SK-N-MC (cell line): ENCODE results near the gene SUSD4.

Source experiments
- DNase-seq: peaks from one replicate; pipeline ENCODE4 v3.0.0-alpha.2; 2011; ENCODE audit warnings: low read depth, low spot score
- H3K27ac ChIP-seq: fragments of 200-600 bp; sonication (generic); 2 replicates; pipeline ENCODE4 v1.5.1; 2016; ENCODE audit warnings: mixed run types
- H3K36me3 ChIP-seq: fragments of 200-600 bp; sonication (generic); 2 replicates; pipeline ENCODE4 v1.6.1; 2017; ENCODE audit warnings: antibody characterized with exemption, low read length, mixed read lengths; ENCODE audit not compliant: insufficient read depth
- H3K4me3 ChIP-seq: fragments of 200-600 bp; sonication (generic); 2 replicates; pipeline ENCODE4 v1.5.1; 2016
- H3K9ac ChIP-seq: fragments of 200-600 bp; sonication (generic); 2 replicates; pipeline ENCODE4 v1.8.0; 2017; ENCODE audit warnings: mixed run types, mixed read lengths; ENCODE audit not compliant: insufficient read length
- H3K9me3 ChIP-seq: fragments of 200-600 bp; sonication (generic); 2 replicates; pipeline ENCODE4 v1.6.1; 2017; ENCODE audit warnings: low read depth, mild to moderate bottlenecking, antibody characterized with exemption, low read length, moderate library complexity, mixed read lengths
- EZH2 ChIP-seq: fragments of 200-600 bp; sonication (generic); IDR thresholded peaks from one replicate; pipeline ENCODE4 v1.6.1; 2017; ENCODE audit warnings: antibody characterized with exemption
- FOXP2 ChIP-seq: optimal IDR thresholded peaks from 2 replicates; pipeline ENCODE3; 2011; ENCODE audit warnings: mild to moderate bottlenecking, moderate library complexity; ENCODE audit not compliant: insufficient read depth; ENCODE audit errors: extremely low read length, control extremely low read depth
- POLR2AphosphoS5 ChIP-seq: IDR thresholded peaks from 2 replicates; pipeline ENCODE4 v1.6.1; 2012; ENCODE audit warnings: mild to moderate bottlenecking, low read depth, low read length, borderline replicate concordance

The SUSD4 gene

GRCh38 chr1:223329664-223330415, 34.1 kb downstream of the SUSD4 start:
- H3K9ac ChIP-seq = no peak overlapping the region
- H3K9me3 ChIP-seq = no peaks in the 10 kb centered on the region
- no peak overlapping the region for H3K27ac ChIP-seq
- H3K36me3 ChIP-seq = no peaks in the 10 kb centered on the region
- H3K4me3 ChIP-seq = no peak overlapping the region
- DNase-seq = no peak
- no peak for TF ChIP-seq POLR2AphosphoS5
- TF ChIP-seq EZH2 = no peak
- TF ChIP-seq FOXP2 = no peak

DNA sequence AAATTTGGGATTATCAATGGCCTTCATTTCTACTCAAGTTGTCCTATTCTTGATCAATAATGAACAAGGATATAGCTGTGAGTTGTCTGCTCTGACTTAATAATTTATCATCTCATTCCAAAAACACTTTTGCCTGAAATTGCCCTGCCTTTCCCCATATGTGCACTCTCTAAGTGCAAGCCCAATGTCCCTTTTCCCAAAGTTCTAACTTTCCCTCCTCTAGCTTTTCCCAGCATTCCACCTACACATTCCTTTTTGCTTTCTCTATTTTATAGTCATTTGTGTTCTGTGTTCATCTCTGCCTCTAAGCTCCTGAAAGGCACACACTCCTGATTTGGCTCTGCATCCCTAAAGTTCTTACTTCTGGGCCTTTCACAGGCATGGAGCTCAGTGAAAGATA, 34.7 kb downstream of the SUSD4 start:
- H3K9me3 ChIP-seq = no peaks in the 10 kb centered on the region
- H3K9ac ChIP-seq = no peak overlapping the region
- TF ChIP-seq POLR2AphosphoS5 (no peak), FOXP2 (no peak), EZH2 (no peak)
- no peak overlapping the region for H3K27ac ChIP-seq
- H3K4me3 ChIP-seq = no peak overlapping the region
- DNase-seq = no peak
- H3K36me3 ChIP-seq = no peaks in the 10 kb centered on the region

- Histone ChIP-seq H3K9me3 (no peaks in the 10 kb centered on the region), H3K27ac (no peak overlapping the region), H3K9ac (no peak overlapping the region), H3K4me3 (no peak overlapping the region), H3K36me3 (no peaks in the 10 kb centered on the region)
- TF ChIP-seq FOXP2 = no peak
- no peak for TF ChIP-seq EZH2
- no peak for TF ChIP-seq POLR2AphosphoS5
- DNase-seq = no peak
Measured at GRCh38 chr1:223328566-223328965, 35.4 kb downstream of the SUSD4 start.

DNA sequence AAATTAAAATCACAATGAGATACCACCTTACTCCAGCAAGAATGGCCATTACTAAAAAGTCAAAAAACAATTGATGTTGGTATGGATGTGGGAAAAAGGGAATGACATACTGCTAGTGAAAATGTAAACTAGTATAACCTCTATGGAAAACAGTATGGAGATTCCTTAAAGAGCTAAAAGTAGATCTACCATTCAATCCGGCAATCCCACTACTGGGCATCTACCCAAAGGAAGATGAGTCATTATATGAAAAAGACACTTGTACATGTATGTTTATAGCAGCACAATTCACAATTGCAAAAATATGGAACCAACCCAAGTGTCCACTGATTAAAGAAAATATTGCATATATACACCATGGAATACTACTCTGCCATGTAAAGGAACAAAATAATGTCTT, 37.2 kb downstream of the SUSD4 start:
- DNase-seq = no peak
- Histone ChIP-seq H3K9me3 (no peaks in the 10 kb centered on the region), H3K9ac (no peak overlapping the region), H3K4me3 (no peak overlapping the region), H3K27ac (no peak overlapping the region), H3K36me3 (no peaks in the 10 kb centered on the region)
- TF ChIP-seq EZH2 (no peak), POLR2AphosphoS5 (no peak), FOXP2 (no peak)

- DNase-seq = no peak
- Histone ChIP-seq H3K36me3 (no peaks in the 10 kb centered on the region), H3K4me3 (no peak overlapping the region), H3K9ac (no peak overlapping the region), H3K9me3 (no peaks in the 10 kb centered on the region), H3K27ac (no peak overlapping the region)
- TF ChIP-seq EZH2 = no peak
- TF ChIP-seq FOXP2 = no peak
- no peak for TF ChIP-seq POLR2AphosphoS5
Measured at GRCh38 chr1:223323491-223324484, 40.2 kb downstream of the SUSD4 start.

- H3K9ac ChIP-seq = no peak overlapping the region
- TF ChIP-seq FOXP2 (no peak), POLR2AphosphoS5 (no peak), EZH2 (no peak)
- no peak for DNase-seq
Measured at GRCh38 chr1:223322868-223323267, 41.1 kb downstream of the SUSD4 start.

GRCh38 chr1:223320959-223321358, 43.0 kb downstream of the SUSD4 start:
- Histone ChIP-seq H3K9me3 (no peaks in the 10 kb centered on the region), H3K9ac (no peak overlapping the region), H3K4me3 (no peak overlapping the region), H3K36me3 (no peaks in the 10 kb centered on the region), H3K27ac (no peak overlapping the region)
- no peak for DNase-seq
- TF ChIP-seq POLR2AphosphoS5 (no peak), FOXP2 (no peak), EZH2 (no peak)

More at GRCh38 chr1:223322868-223323267, 41.1 kb downstream of the SUSD4 start:
- Histone ChIP-seq H3K36me3 (no peaks in the 10 kb centered on the region), H3K4me3 (no peak overlapping the region), H3K9me3 (no peaks in the 10 kb centered on the region), H3K27ac (no peak overlapping the region)

- Histone ChIP-seq H3K27ac (no peak overlapping the region), H3K9me3 (no peaks in the 10 kb centered on the region), H3K36me3 (no peaks in the 10 kb centered on the region), H3K4me3 (no peak overlapping the region), H3K9ac (no peak overlapping the region)
- no peak for TF ChIP-seq FOXP2
- TF ChIP-seq POLR2AphosphoS5 = no peak
- TF ChIP-seq EZH2 = no peak
- DNase-seq = no peak
Measured at GRCh38 chr1:223319905-223320580, 43.9 kb downstream of the SUSD4 start.
